ENCODE results near the gene DPEP3.

Gene DPEP3

DNA sequence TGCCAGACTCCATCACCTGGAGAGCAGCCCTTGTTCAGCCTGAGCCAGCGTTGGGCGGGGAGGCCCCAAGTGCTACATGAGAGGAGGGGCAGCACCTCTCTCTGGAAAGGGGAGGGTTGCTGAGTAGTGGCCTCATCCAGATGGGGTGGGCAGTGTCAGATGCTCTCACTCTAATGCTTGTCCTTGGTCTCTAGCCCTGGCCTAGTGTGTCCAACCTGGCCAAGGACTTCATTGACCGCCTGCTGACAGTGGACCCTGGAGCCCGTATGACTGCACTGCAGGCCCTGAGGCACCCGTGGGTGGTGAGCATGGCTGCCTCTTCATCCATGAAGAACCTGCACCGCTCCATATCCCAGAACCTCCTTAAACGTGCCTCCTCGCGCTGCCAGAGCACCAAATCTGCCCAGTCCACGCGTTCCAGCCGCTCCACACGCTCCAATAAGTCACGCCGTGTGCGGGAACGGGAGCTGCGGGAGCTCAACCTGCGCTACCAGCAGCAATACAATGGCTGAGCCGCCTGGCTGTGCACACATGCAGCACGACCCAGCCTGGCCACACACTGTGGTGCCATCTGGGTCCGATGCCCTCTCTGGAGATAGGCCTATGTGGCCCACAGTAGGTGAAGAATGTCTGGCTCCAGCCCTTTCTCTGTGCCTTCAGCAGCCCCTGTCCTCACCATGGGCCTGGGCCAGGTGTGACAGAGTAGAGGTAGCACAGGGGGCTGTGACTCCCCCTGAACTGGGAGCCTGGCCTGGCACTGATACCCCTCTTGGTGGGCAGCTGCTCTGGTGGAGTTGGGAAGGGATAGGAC lies 53.0 kb downstream of the DPEP3 start:
- Histone ChIP-seq H3K79me2 (ENCODE audit: insufficient read depth, low read length) (no peaks in the 10 kb centered on the region), H3F3A (ENCODE audit: insufficient read depth) (no peaks in the 10 kb centered on the region), H3K4me3 (ENCODE audit: insufficient read depth, low read length, poor library complexity, severe bottlenecking) (no peak overlapping the region), H3K4me2 (ENCODE audit: low read depth, low read length, poor library complexity, severe bottlenecking) (no peak overlapping the region), H4K20me1 (ENCODE audit: low read depth, low read length) (no peaks in the 10 kb centered on the region; the same call in 1 of the 2 replicates), H3K9me3 (ENCODE audit: insufficient read depth, low read length) (no peaks in the 10 kb centered on the region), H3K27ac (ENCODE audit: low read depth, low read length) (no peak overlapping the region), H2AFZ (ENCODE audit: low read depth, low read length, severe bottlenecking) (no peak overlapping the region), H3K27me3 (ENCODE audit: low read length) (no peaks in the 10 kb centered on the region), H3K36me3 (ENCODE audit: low read length) (no peaks in the 10 kb centered on the region), H3K9ac (ENCODE audit: low read length) (no peak overlapping the region), H3K9me2 (replicated peaks; ENCODE audit: insufficient read depth, low read length) (no peaks in the 10 kb centered on the region)
- TF ChIP-seq CTCF (IDR thresholded peaks at IDR 0.05; ENCODE audit: insufficient read depth, low read length, poor library complexity, severe bottlenecking) (no peak), EZH2phosphoT487 (conservative IDR thresholded peaks at IDR 0.05; ENCODE audit: low read length) (no peak)

DNA sequence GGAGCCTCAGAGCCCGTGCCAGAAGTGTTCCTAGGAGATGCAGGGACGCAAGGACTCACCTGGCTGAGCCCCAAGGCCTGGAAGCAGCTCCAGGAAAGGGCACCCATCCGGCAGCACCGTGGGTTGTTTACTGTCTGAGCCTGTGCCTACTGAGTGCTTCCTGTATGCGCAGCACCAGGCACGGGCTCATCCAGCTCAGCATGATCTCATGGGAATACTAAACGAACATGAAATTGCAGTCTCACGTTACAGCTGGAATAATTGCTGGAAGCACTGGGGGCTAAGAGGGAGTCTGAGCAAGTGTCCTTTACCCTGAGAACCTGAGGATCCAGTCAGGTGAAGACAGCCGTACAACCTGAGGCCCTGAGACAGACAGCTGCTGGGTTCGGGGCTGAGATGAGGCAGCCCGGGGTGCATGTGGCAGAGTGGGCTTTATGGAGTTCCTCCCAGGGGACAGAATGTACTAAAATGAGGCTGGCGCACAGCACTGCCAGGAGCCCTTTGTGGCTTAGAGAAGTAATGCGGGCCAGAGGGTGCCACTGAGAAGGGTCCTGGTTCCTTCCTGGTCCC lies 54.0 kb downstream of the DPEP3 start:
- no peaks in the 10 kb centered on the region for H3K79me2 ChIP-seq (ENCODE audit: insufficient read depth, low read length)
- H3K36me3 ChIP-seq (ENCODE audit: low read length): no peaks in the 10 kb centered on the region
- H3K27me3 ChIP-seq (ENCODE audit: low read length): no peaks in the 10 kb centered on the region
- H2AFZ ChIP-seq (ENCODE audit: low read depth, low read length, severe bottlenecking): no peak overlapping the region
- H4K20me1 ChIP-seq (ENCODE audit: low read depth, low read length): no peaks in the 10 kb centered on the region; the same call in 1 of the 2 replicates
- no peaks in the 10 kb centered on the region for H3K9me2 ChIP-seq (replicated peaks; ENCODE audit: insufficient read depth, low read length)
- TF ChIP-seq EZH2phosphoT487 (conservative IDR thresholded peaks at IDR 0.05; ENCODE audit: low read length) (no peak), CTCF (IDR thresholded peaks at IDR 0.05; ENCODE audit: insufficient read depth, low read length, poor library complexity, severe bottlenecking) (no peak)
- no peak overlapping the region for H3K4me2 ChIP-seq (ENCODE audit: low read depth, low read length, poor library complexity, severe bottlenecking)
- no peak overlapping the region for H3K4me3 ChIP-seq (ENCODE audit: insufficient read depth, low read length, poor library complexity, severe bottlenecking)
- no peak overlapping the region for H3K9ac ChIP-seq (ENCODE audit: low read length)
- H3K27ac ChIP-seq (ENCODE audit: low read depth, low read length): no peak overlapping the region
- no peaks in the 10 kb centered on the region for H3K9me3 ChIP-seq (ENCODE audit: insufficient read depth, low read length)
- H3F3A ChIP-seq (ENCODE audit: insufficient read depth): no peaks in the 10 kb centered on the region
